ENCODE data around the gene IL27RA. TPM values are rescaled to one million over a fixed set of nuclear protein-coding genes. Genes with fewer than 3 reads are reported as not detected.
A peak's percentile ranks its signal among the peaks of the same experiment; 100 is the strongest.
"Not testable (repeated sequence)": the region's sequence is repeated elsewhere in the genome, so short reads cannot be mapped to it uniquely, and the experiment has no call there.

Gene IL27RA
- total and polyA plus RNA-seq, 2 experiments from 2014 or later, result 7.7 to 11.4 TPM

DNA sequence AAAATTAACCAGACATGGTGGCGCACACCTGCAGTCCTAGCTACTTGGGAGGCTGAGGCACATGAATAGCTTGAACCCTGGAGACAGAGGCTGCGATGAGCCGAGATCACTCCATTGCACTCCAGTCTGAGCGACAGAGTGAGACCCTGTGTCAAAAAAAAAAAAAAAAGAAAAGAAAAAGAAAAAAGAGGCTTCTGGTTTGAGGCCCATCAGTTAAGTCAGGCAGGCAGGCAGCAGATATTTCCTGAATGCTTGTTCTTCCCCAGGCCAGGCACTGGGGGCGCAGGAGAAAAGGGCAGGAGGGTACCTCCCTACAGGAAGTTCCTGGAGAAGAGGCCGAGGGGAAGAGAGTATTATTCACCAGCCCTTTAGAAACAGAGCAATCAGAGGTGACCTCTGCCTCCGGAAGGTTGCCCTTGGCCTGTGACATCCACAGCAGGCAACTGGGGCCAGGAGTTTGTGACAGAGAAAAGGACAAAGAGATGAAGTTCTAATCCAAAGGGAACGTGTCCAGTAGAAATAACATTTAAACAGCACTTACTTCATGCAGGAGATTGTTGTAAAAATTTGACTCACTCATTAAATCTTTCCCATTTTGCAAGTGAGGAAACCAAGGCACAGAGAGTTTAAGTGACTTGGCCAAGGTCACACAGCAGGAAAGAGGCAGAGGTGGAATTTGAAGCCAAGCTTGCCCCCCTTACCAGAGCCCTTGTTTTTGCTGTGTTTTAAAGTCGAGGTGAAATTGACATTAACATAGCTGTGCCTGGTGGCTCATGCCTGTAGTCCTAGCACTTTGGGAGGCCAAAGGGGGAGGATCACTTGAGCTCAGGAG lies 7.9 kb upstream of the IL27RA start:
- Histone ChIP-seq H3K27me3 (ENCODE audit: insufficient read depth) (no peaks in the 10 kb centered on the region), H3K79me2 (replicated peaks; ENCODE audit: insufficient read depth) (no peaks in the 10 kb centered on the region), H3K4me1 (ENCODE audit: insufficient read depth) (no peaks in the 10 kb centered on the region), H3K4me2 (no peak overlapping the region), H3K9me2 (ENCODE audit: insufficient read depth) (no peaks in the 10 kb centered on the region), H3F3A (replicated peaks; ENCODE audit: low read depth) (0 out of 2 replicates have a peak, but pooled peaks cover 9% of the 10 kb centered on the region), H4K20me1 (replicated peaks; ENCODE audit: insufficient read depth) (no peaks in the 10 kb centered on the region), H3K4me3 (no peak overlapping the region), H3K27ac (ENCODE audit: low read depth) (0 out of 2 replicates have a peak overlapping the region, but pooled peaks have one; percentile 22), H2AFZ (peak overlapping the region; percentile 45; the same call in 1 of the 2 replicates), H3K36me3 (ENCODE audit: insufficient read depth) (no peaks in the 10 kb centered on the region)
- DNase-seq (ENCODE audit: low spot score) (peak; percentile 90), ATAC-seq (peak; percentile 98)
- H3K27ac Mint-ChIP-seq, result peak overlapping the region; percentile 92
- peaks cover 3% of the 10 kb centered on the region for H3K27me3 Mint-ChIP-seq (ENCODE audit: insufficient read depth, low read depth, poor library complexity)
- TF ChIP-seq EZH2 (IDR thresholded peaks at IDR 0.05; ENCODE audit: low read depth, unreplicated experiment) (no peak), EZH2phosphoT487 (IDR thresholded peaks at IDR 0.05; ENCODE audit: unreplicated experiment) (no peak)
- TF ChIP-seq, protein P1, sequence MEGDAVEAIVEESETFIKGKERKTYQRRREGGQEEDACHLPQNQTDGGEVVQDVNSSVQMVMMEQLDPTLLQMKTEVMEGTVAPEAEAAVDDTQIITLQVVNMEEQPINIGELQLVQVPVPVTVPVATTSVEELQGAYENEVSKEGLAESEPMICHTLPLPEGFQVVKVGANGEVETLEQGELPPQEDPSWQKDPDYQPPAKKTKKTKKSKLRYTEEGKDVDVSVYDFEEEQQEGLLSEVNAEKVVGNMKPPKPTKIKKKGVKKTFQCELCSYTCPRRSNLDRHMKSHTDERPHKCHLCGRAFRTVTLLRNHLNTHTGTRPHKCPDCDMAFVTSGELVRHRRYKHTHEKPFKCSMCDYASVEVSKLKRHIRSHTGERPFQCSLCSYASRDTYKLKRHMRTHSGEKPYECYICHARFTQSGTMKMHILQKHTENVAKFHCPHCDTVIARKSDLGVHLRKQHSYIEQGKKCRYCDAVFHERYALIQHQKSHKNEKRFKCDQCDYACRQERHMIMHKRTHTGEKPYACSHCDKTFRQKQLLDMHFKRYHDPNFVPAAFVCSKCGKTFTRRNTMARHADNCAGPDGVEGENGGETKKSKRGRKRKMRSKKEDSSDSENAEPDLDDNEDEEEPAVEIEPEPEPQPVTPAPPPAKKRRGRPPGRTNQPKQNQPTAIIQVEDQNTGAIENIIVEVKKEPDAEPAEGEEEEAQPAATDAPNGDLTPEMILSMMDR (conservative IDR thresholded peaks at IDR 0.05; ENCODE audit: low read depth in 2 of 2), result peak; percentile 73 to 75
- TF ChIP-seq, protein P2, sequence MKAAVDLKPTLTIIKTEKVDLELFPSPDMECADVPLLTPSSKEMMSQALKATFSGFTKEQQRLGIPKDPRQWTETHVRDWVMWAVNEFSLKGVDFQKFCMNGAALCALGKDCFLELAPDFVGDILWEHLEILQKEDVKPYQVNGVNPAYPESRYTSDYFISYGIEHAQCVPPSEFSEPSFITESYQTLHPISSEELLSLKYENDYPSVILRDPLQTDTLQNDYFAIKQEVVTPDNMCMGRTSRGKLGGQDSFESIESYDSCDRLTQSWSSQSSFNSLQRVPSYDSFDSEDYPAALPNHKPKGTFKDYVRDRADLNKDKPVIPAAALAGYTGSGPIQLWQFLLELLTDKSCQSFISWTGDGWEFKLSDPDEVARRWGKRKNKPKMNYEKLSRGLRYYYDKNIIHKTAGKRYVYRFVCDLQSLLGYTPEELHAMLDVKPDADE (IDR thresholded peaks at IDR 0.05), result peak; percentile 43; the same call in 1 of the 2 replicates
- TF ChIP-seq, protein P3, sequence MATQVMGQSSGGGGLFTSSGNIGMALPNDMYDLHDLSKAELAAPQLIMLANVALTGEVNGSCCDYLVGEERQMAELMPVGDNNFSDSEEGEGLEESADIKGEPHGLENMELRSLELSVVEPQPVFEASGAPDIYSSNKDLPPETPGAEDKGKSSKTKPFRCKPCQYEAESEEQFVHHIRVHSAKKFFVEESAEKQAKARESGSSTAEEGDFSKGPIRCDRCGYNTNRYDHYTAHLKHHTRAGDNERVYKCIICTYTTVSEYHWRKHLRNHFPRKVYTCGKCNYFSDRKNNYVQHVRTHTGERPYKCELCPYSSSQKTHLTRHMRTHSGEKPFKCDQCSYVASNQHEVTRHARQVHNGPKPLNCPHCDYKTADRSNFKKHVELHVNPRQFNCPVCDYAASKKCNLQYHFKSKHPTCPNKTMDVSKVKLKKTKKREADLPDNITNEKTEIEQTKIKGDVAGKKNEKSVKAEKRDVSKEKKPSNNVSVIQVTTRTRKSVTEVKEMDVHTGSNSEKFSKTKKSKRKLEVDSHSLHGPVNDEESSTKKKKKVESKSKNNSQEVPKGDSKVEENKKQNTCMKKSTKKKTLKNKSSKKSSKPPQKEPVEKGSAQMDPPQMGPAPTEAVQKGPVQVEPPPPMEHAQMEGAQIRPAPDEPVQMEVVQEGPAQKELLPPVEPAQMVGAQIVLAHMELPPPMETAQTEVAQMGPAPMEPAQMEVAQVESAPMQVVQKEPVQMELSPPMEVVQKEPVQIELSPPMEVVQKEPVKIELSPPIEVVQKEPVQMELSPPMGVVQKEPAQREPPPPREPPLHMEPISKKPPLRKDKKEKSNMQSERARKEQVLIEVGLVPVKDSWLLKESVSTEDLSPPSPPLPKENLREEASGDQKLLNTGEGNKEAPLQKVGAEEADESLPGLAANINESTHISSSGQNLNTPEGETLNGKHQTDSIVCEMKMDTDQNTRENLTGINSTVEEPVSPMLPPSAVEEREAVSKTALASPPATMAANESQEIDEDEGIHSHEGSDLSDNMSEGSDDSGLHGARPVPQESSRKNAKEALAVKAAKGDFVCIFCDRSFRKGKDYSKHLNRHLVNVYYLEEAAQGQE (IDR thresholded peaks at IDR 0.05; ENCODE audit: unreplicated experiment), result no peak
- H3K9me3 Mint-ChIP-seq, result no peaks in the 10 kb centered on the region
- H3K4me1 Mint-ChIP-seq, result peaks cover 4% of the 10 kb centered on the region; the same call in 2 of the 3 replicates
- no peaks in the 10 kb centered on the region for H3K36me3 Mint-ChIP-seq (ENCODE audit: low read depth)
- no peak overlapping the region; the same call in 2 of the 3 replicates for H3K4me3 Mint-ChIP-seq

DNA sequence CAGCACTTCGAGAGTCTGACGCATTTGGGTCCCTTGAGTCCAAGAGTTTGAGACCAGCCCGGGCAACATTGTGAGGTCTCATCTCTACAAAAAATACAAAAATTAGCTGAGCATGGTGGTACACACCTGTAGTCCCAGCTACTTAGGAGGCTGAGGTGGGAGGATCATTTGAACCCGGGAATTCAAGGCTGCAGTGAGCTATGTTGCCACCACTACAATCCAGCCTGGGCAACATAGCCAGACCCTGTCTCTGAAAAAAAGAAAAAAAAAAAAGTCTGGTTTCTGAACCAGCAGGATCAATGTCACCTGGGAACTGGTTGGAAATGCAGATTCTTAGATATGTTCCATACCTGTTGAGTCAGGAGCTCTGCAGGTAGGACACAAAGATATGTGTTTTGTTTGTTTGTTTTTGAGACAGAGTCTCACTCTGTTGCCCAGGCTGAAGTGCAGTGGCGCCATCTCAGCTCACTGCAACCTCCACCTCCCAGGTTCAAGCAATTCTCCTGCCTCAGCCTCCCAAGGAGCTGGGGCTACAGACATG lies 4.8 kb upstream of the IL27RA start:
- not testable (repeated sequence) for DNase-seq (ENCODE audit: low spot score); H3F3A ChIP-seq (replicated peaks; ENCODE audit: low read depth); H3K4me2 ChIP-seq; H3K36me3 ChIP-seq (ENCODE audit: insufficient read depth); H4K20me1 ChIP-seq (replicated peaks; ENCODE audit: insufficient read depth); H3K4me1 Mint-ChIP-seq; H3K9me3 Mint-ChIP-seq; H3K79me2 ChIP-seq (replicated peaks; ENCODE audit: insufficient read depth); ATAC-seq; H3K36me3 Mint-ChIP-seq (ENCODE audit: low read depth); H3K27ac Mint-ChIP-seq; H3K4me3 ChIP-seq; H3K4me3 Mint-ChIP-seq; H2AFZ ChIP-seq; H3K27ac ChIP-seq (ENCODE audit: low read depth); H3K9me2 ChIP-seq (ENCODE audit: insufficient read depth); H3K4me1 ChIP-seq (ENCODE audit: insufficient read depth); H3K27me3 ChIP-seq (ENCODE audit: insufficient read depth)
- peaks cover 14% of the 10 kb centered on the region for H3K27me3 Mint-ChIP-seq (ENCODE audit: insufficient read depth, low read depth, poor library complexity)

All from GM23338 (cell line).